ENCODE measurements around the gene ABCF1. TPM values are rescaled to one million over a fixed set of nuclear protein-coding genes. Genes with fewer than 3 reads are reported as not detected.

The ABCF1 gene
- total RNA-seq, 1 experiment from 2014 or later, result 53.3 TPM

DNA sequence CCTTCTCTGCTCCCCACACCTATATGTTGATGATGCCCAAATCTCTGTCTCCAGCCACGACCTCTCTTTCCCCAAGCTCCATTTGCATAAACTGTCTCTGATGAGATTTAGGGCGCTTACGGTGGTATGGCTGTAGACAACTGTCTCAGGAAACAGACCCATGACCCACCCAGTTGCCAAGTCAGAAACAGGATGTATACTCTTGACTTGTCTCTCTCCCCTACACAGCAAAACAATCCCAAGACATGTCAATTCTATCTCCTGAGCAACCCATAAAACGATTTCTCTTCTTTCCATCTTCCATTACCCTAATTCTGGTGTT lies 28.9 kb upstream of the ABCF1 start:
- Histone ChIP-seq H3K79me2 (ENCODE audit: insufficient read depth, low read length) (no peaks in the 10 kb centered on the region), H3K4me1 (ENCODE audit: control insufficient read depth in 1 of 2, insufficient read depth in 2 of 2, low read length in 2 of 2) (peaks cover 0 to 10% of the 10 kb centered on the region in 2 experiments; a peak in 2 of 4 replicates), H3K9me3 (ENCODE audit: control insufficient read depth in 1 of 2, insufficient read depth in 1 of 2, low read depth in 1 of 2, low read length in 2 of 2) (no peaks in the 10 kb centered on the region), H3K9ac (ENCODE audit: low read length) (no peak overlapping the region), H4K20me1 (ENCODE audit: insufficient read depth) (no peaks in the 10 kb centered on the region), H3K9me2 (ENCODE audit: insufficient read depth) (no peaks in the 10 kb centered on the region), H3K27ac (ENCODE audit: low read depth, low read length) (no peak overlapping the region), H3K36me3 (ENCODE audit: control insufficient read depth in 1 of 2, insufficient read depth in 2 of 2, low read length in 2 of 2) (0 out of 4 replicates have a peak, but pooled peaks cover 0 to 2% of the 10 kb centered on the region in 2 experiments), H3K27me3 (ENCODE audit: insufficient read depth, low read length) (no peaks in the 10 kb centered on the region), H2AFZ (ENCODE audit: low read depth, low read length, poor library complexity, severe bottlenecking) (no peak overlapping the region), H3K4me2 (ENCODE audit: low read length) (no peak overlapping the region), H3K4me3 (replicated peaks in 1 of 2; ENCODE audit: low read depth in 1 of 2, low read length in 2 of 2) (no peak overlapping the region)
- RAD21 ChIA-PET (ENCODE audit: low non-redundant PET in 1 of 2, low total read pairs in 2 of 2, uncharacterized antibody in 2 of 2, unreplicated experiment in 2 of 2), result interaction anchor here in 1 of 2 experiments (1.1 kb wide), 1 partner anchor 188 kb away, joined by 5 read pairs; no protein-coding TSS in a partner anchor
- TF ChIP-seq ATF3 (IDR thresholded peaks at IDR 0.05), result no peak
- no peak for TF ChIP-seq EZH2phosphoT487 (IDR thresholded peaks at IDR 0.05; ENCODE audit: borderline replicate concordance)
- TF ChIP-seq, protein P1, sequence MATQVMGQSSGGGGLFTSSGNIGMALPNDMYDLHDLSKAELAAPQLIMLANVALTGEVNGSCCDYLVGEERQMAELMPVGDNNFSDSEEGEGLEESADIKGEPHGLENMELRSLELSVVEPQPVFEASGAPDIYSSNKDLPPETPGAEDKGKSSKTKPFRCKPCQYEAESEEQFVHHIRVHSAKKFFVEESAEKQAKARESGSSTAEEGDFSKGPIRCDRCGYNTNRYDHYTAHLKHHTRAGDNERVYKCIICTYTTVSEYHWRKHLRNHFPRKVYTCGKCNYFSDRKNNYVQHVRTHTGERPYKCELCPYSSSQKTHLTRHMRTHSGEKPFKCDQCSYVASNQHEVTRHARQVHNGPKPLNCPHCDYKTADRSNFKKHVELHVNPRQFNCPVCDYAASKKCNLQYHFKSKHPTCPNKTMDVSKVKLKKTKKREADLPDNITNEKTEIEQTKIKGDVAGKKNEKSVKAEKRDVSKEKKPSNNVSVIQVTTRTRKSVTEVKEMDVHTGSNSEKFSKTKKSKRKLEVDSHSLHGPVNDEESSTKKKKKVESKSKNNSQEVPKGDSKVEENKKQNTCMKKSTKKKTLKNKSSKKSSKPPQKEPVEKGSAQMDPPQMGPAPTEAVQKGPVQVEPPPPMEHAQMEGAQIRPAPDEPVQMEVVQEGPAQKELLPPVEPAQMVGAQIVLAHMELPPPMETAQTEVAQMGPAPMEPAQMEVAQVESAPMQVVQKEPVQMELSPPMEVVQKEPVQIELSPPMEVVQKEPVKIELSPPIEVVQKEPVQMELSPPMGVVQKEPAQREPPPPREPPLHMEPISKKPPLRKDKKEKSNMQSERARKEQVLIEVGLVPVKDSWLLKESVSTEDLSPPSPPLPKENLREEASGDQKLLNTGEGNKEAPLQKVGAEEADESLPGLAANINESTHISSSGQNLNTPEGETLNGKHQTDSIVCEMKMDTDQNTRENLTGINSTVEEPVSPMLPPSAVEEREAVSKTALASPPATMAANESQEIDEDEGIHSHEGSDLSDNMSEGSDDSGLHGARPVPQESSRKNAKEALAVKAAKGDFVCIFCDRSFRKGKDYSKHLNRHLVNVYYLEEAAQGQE (IDR thresholded peaks at IDR 0.05; ENCODE audit: low read depth), result no peak
- TF ChIP-seq SP1 (IDR thresholded peaks at IDR 0.05; ENCODE audit: low read depth), result no peak
- TF ChIP-seq, protein P2, sequence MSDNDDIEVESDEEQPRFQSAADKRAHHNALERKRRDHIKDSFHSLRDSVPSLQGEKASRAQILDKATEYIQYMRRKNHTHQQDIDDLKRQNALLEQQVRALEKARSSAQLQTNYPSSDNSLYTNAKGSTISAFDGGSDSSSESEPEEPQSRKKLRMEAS (IDR thresholded peaks at IDR 0.05), result no peak
- no peak for TF ChIP-seq EZH2 (IDR thresholded peaks at IDR 0.05)
- no peak for TF ChIP-seq POLR2AphosphoS5 (IDR thresholded peaks at IDR 0.05; ENCODE audit: low read depth, low read length)
- no peak for TF ChIP-seq TCF7L2 (IDR thresholded peaks at IDR 0.05; ENCODE audit: borderline replicate concordance, extremely low read depth, insufficient read depth, insufficient read length)
- no peak for TF ChIP-seq RAD21 (IDR thresholded peaks at IDR 0.05; ENCODE audit: low read depth)
- TF ChIP-seq, protein P3, sequence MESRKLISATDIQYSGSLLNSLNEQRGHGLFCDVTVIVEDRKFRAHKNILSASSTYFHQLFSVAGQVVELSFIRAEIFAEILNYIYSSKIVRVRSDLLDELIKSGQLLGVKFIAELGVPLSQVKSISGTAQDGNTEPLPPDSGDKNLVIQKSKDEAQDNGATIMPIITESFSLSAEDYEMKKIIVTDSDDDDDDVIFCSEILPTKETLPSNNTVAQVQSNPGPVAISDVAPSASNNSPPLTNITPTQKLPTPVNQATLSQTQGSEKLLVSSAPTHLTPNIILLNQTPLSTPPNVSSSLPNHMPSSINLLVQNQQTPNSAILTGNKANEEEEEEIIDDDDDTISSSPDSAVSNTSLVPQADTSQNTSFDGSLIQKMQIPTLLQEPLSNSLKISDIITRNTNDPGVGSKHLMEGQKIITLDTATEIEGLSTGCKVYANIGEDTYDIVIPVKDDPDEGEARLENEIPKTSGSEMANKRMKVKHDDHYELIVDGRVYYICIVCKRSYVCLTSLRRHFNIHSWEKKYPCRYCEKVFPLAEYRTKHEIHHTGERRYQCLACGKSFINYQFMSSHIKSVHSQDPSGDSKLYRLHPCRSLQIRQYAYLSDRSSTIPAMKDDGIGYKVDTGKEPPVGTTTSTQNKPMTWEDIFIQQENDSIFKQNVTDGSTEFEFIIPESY (IDR thresholded peaks at IDR 0.05; ENCODE audit: extremely low read depth, insufficient replicate concordance, low read length), result no peak
- TF ChIP-seq SRF (IDR thresholded peaks at IDR 0.05; ENCODE audit: low read depth), result no peak
- no peak for TF ChIP-seq CTCF (IDR thresholded peaks at IDR 0.05 in 2 of 3, conservative IDR thresholded peaks at IDR 0.05 in 1 of 3; ENCODE audit: borderline replicate concordance in 1 of 3, insufficient read depth in 1 of 3, low read depth in 2 of 3, low read length in 2 of 3)
- TF ChIP-seq YY1 (IDR thresholded peaks at IDR 0.05; ENCODE audit: extremely low read depth, insufficient replicate concordance, low read depth, low read length), result no peak
- no peak for TF ChIP-seq CEBPB (IDR thresholded peaks at IDR 0.05; ENCODE audit: low read depth)
- no TSS peak for BruUV-seq (replicated peaks)
- intact Hi-C loops (cut with micrococcal nuclease), result loop anchor here (5.0 kb wide), 1 partner anchor 190 kb away; no protein-coding TSS in a partner anchor
- ATAC-seq (no peak), DNase-seq (ENCODE audit: low read depth, low spot score) (no peak)
- CTCF ChIA-PET, result interaction anchor here (0.9 to 3.3 kb wide), 8 partner anchors 10 to 189 kb away, joined by 3 to 36 read pairs (median 6); partner anchors contain the start of gene ABCF1
- POLR2A ChIA-PET, result interaction anchor here (1.1 to 1.7 kb wide), 3 partner anchors 10 to 188 kb away, joined by 3 to 4 read pairs (median 3); no protein-coding TSS in a partner anchor

All from HCT116 (cell line).